Upper lobe of right lung (tissue), 1 donor: Measurements from ENCODE around the gene CHERP. TPM values are rescaled to one million over a fixed set of nuclear protein-coding genes. Genes with fewer than 3 reads are reported as not detected.
"Not testable (repeated sequence)": the region's sequence is repeated elsewhere in the genome, so short reads cannot be mapped to it uniquely, and the experiment has no call there.

Experiments used
- ATAC-seq: fragments of 200-7000 bp; cut with Tn5 transposase; one replicate; pipeline ENCODE4 v1.9.1; 2020; ENCODE audit warnings: mild to moderate bottlenecking, moderate library complexity
- DNase-seq: peaks from one replicate; pipeline ENCODE4 v3.0.0-alpha.2; 2020
- H3K27ac ChIP-seq: fragments of 200-600 bp; one replicate; pipeline ENCODE4 v1.8.0; 2022
- H3K27me3 ChIP-seq: fragments of 200-600 bp; one replicate; pipeline ENCODE4 v1.8.0; 2022; ENCODE audit warnings: mild to moderate bottlenecking
- H3K36me3 ChIP-seq: fragments of 200-600 bp; one replicate; pipeline ENCODE4 v1.8.0; 2022
- H3K4me1 ChIP-seq: fragments of 200-600 bp; one replicate; pipeline ENCODE4 v1.8.0; 2022
- H3K4me3 ChIP-seq: fragments of 200-600 bp; one replicate; pipeline ENCODE4 v1.8.0; 2022; ENCODE audit warnings: mild to moderate bottlenecking
- H3K9me3 ChIP-seq: fragments of 200-600 bp; one replicate; pipeline ENCODE4 v1.8.0; 2022
- intact Hi-C: fragments of 100-400 bp; cut with DNase I; formaldehyde crosslinking; loops from one replicate; pipeline ENCODE4 v1.11.0; 2022
- total RNA-seq: library from RNA; stranded (reverse); fragmentation: NEBNext Ultra II Directional; extraction: Animal tissue kit (Norgen Biotek cat#: 25700); gene quantifications from one replicate; pipeline ENCODE4 v1.2.1, GENCODE V29; 2021
- TF ChIP-seq, protein P1 (sequence below): fragments of 200-600 bp; IDR thresholded peaks from one replicate; pipeline ENCODE4 v1.8.0; 2022; ENCODE audit warnings: antibody characterized with exemption
- donor health status: DM: no; HTN: yes; CAD: no; lungs with severe emphysema.

Gene CHERP
- total RNA-seq, 1 donor from 2014 or later: 41.9 TPM

- no peaks in the 10 kb centered on the region for H3K27me3 ChIP-seq
- no peak overlapping the region for H3K27ac ChIP-seq
- H3K36me3 ChIP-seq: peaks cover 35% of the 10 kb centered on the region
- DNase-seq (no peak), ATAC-seq (no peak)
- intact Hi-C loops: no loop called here
- TF ChIP-seq, protein P1, sequence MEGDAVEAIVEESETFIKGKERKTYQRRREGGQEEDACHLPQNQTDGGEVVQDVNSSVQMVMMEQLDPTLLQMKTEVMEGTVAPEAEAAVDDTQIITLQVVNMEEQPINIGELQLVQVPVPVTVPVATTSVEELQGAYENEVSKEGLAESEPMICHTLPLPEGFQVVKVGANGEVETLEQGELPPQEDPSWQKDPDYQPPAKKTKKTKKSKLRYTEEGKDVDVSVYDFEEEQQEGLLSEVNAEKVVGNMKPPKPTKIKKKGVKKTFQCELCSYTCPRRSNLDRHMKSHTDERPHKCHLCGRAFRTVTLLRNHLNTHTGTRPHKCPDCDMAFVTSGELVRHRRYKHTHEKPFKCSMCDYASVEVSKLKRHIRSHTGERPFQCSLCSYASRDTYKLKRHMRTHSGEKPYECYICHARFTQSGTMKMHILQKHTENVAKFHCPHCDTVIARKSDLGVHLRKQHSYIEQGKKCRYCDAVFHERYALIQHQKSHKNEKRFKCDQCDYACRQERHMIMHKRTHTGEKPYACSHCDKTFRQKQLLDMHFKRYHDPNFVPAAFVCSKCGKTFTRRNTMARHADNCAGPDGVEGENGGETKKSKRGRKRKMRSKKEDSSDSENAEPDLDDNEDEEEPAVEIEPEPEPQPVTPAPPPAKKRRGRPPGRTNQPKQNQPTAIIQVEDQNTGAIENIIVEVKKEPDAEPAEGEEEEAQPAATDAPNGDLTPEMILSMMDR: no peak
- peaks cover 5% of the 10 kb centered on the region for H3K4me1 ChIP-seq
- no peak overlapping the region for H3K4me3 ChIP-seq
- H3K9me3 ChIP-seq: no peaks in the 10 kb centered on the region
Measured at GRCh38 chr19:16506961-16507360, 35.3 kb downstream of the CHERP start.

GRCh38 chr19:16506161-16506560 lies 36.1 kb downstream of the CHERP start:
- H3K27ac ChIP-seq, DNase-seq, H3K9me3 ChIP-seq, intact Hi-C loops, H3K4me1 ChIP-seq, H3K27me3 ChIP-seq, H3K4me3 ChIP-seq, ATAC-seq: not testable (repeated sequence)
- H3K36me3 ChIP-seq: peaks cover 31% of the 10 kb centered on the region

- ATAC-seq: no peak
- H3K36me3 ChIP-seq: peaks cover 24% of the 10 kb centered on the region
Measured at GRCh38 chr19:16504271-16504670, 38.0 kb downstream of the CHERP start.

DNA sequence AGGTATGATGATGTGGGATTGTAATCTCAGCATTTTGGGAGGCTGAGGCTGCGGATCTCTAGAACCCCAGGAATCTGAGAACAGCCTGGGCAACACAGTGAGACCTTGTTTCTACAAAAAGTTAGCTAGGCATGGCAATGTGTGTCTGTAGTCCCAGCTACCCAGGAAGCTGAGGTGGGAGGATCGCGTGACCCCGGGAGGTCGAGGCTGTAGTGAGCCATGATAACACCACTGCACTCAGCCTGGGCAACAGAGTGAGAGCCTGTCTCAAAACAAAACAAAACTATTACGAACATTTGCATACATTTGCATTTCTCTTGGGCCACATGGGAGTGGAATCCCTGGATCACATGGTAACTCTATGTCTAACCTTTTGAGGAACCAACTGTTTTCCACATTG lies 44.4 kb downstream of the CHERP start:
- peaks cover 8% of the 10 kb centered on the region for H3K4me1 ChIP-seq
- H3K4me3 ChIP-seq: no peak overlapping the region
- no peaks in the 10 kb centered on the region for H3K27me3 ChIP-seq
- intact Hi-C loops: no loop called here
- H3K36me3 ChIP-seq: peaks cover 6% of the 10 kb centered on the region
- DNase-seq: no peak
- no peak for ATAC-seq
- TF ChIP-seq, protein P1: no peak
- H3K27ac ChIP-seq: no peak overlapping the region
- no peaks in the 10 kb centered on the region for H3K9me3 ChIP-seq

More at GRCh38 chr19:16504271-16504670, 38.0 kb downstream of the CHERP start:
- DNase-seq: no peak
- peaks cover 5% of the 10 kb centered on the region for H3K4me1 ChIP-seq
- TF ChIP-seq, protein P1: no peak
- no peak overlapping the region for H3K27ac ChIP-seq
- H3K9me3 ChIP-seq: no peaks in the 10 kb centered on the region
- intact Hi-C loops: no loop called here
- H3K27me3 ChIP-seq: no peaks in the 10 kb centered on the region
- H3K4me3 ChIP-seq: no peak overlapping the region

DNA sequence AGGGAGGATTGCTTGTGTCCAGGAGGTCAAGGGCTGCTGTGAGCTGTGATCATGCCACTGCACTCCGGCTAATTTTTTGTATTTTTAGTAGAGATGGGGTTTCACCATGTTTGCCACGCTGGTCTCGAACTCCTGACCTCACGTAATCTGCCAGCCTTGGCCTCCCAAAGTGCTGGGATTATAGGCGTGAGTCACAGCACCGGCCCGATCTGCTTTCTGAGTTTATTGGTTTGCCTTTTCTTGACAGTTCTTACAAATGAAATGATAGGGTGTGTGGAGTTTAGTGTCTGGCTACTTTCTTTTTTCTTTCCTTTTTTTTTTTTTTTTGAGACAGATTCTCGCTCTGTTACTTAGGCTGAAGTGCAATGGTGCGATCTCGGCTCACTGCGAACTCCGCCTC lies 45.2 kb downstream of the CHERP start:
- H3K4me1 ChIP-seq: peaks cover 8% of the 10 kb centered on the region
- H3K4me3 ChIP-seq: peak overlapping the region; percentile 84

GRCh38 chr19:16496613-16496983 lies 45.6 kb downstream of the CHERP start:
- intact Hi-C loops: no loop called here
- no peaks in the 10 kb centered on the region for H3K9me3 ChIP-seq
- TF ChIP-seq, protein P1: no peak
- H3K27me3 ChIP-seq: no peaks in the 10 kb centered on the region
- H3K36me3 ChIP-seq: peaks cover 5% of the 10 kb centered on the region
- peaks cover 8% of the 10 kb centered on the region for H3K4me1 ChIP-seq
- DNase-seq (peak; percentile 67), ATAC-seq (no peak)
- H3K27ac ChIP-seq: peak overlapping the region; percentile 77
- H3K4me3 ChIP-seq: peak overlapping the region; percentile 84

More for the DNA sequence above, 45.2 kb downstream of the CHERP start:
- Histone ChIP-seq H3K9me3 (no peaks in the 10 kb centered on the region), H3K27ac (peak overlapping the region; percentile 77), H3K27me3 (no peaks in the 10 kb centered on the region), H3K36me3 (peaks cover 5% of the 10 kb centered on the region)
- ATAC-seq: no peak
- TF ChIP-seq, protein P1: no peak
- intact Hi-C loops: no loop called here
- DNase-seq: no peak
